Ishikawa (cell line): Measurements from ENCODE around the gene LSM14B.

ENCODE experiments used
- CEBPB ChIP-seq: IDR thresholded peaks from 2 replicates; pipeline ENCODE4 v1.6.1; 2012
- CREB1 ChIP-seq: IDR thresholded peaks from 2 replicates; pipeline ENCODE4 v1.6.1; 2012; ENCODE audit warnings: low read depth
- EP300 ChIP-seq: IDR thresholded peaks from 2 replicates; pipeline ENCODE4 v1.6.1; 2012; ENCODE audit warnings: borderline replicate concordance
- FOXM1 ChIP-seq: IDR thresholded peaks from 2 replicates; pipeline ENCODE4 v1.6.1; 2012; ENCODE audit warnings: low read depth, borderline replicate concordance
- MAX ChIP-seq: IDR thresholded peaks from 2 replicates; pipeline ENCODE4 v1.6.1; 2012
- NFIC ChIP-seq: IDR thresholded peaks from 2 replicates; pipeline ENCODE4 v1.6.1; 2012
- REST ChIP-seq: IDR thresholded peaks from 2 replicates; pipeline ENCODE4 v1.6.1; 2012; ENCODE audit warnings: low read depth, mild to moderate bottlenecking
- TAF1 ChIP-seq: IDR thresholded peaks from 2 replicates; pipeline ENCODE4 v1.6.1; 2012; ENCODE audit warnings: low read depth, mild to moderate bottlenecking
- TCF12 ChIP-seq: IDR thresholded peaks from 2 replicates; pipeline ENCODE4 v1.6.1; 2012; ENCODE audit warnings: low read depth
- TEAD4 ChIP-seq: IDR thresholded peaks from 2 replicates; pipeline ENCODE4 v1.6.1; 2012
- USF1 ChIP-seq: IDR thresholded peaks from 2 replicates; pipeline ENCODE4 v1.6.1; 2012
- YY1 ChIP-seq: IDR thresholded peaks from 2 replicates; pipeline ENCODE4 v1.6.1; 2012; ENCODE audit warnings: low read depth

- no peak for TF ChIP-seq CEBPB
- TF ChIP-seq REST, result no peak
- TF ChIP-seq CREB1, result no peak
- TF ChIP-seq YY1, result no peak
- no peak for TF ChIP-seq TCF12
- no peak for TF ChIP-seq TAF1
- no peak for TF ChIP-seq NFIC
- no peak for TF ChIP-seq MAX
- TF ChIP-seq FOXM1, result no peak
- TF ChIP-seq EP300, result no peak
- no peak for TF ChIP-seq USF1
- TF ChIP-seq TEAD4, result no peak
Observed at GRCh38 chr20:62123450-62124118, 1.3 kb downstream of the LSM14B start.
